GM12801 (cell line): ENCODE results near the gene IGSF23.

ENCODE experiments used
- TF ChIP-seq, protein P1 (sequence below): IDR thresholded peaks from one replicate; pipeline ENCODE4 v1.5.1; 2011; ENCODE audit warnings: control low read depth; ENCODE audit not compliant: insufficient read length; ENCODE audit errors: extremely low read depth

IGSF23 gene

DNA sequence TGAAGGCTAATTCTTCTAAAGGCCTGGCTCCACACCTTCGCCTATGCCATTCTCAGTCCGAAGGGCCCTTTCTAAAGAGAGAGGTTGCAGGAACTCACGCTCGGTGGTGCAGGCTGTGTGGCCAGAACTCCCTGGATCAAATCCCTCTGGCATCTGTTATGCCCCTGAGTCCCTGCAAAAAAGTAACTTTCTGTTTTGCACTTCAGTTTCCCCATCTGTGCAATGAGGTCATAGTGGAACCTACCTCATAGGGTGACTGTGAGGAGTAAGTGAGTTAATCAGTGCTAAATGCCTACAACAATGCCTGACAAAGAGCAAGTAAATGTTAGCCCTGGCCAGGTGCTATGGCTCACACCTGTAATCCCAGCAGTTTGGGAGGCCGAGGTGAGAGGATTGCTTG lies 7.3 kb downstream of the IGSF23 start:
- TF ChIP-seq, protein P1, sequence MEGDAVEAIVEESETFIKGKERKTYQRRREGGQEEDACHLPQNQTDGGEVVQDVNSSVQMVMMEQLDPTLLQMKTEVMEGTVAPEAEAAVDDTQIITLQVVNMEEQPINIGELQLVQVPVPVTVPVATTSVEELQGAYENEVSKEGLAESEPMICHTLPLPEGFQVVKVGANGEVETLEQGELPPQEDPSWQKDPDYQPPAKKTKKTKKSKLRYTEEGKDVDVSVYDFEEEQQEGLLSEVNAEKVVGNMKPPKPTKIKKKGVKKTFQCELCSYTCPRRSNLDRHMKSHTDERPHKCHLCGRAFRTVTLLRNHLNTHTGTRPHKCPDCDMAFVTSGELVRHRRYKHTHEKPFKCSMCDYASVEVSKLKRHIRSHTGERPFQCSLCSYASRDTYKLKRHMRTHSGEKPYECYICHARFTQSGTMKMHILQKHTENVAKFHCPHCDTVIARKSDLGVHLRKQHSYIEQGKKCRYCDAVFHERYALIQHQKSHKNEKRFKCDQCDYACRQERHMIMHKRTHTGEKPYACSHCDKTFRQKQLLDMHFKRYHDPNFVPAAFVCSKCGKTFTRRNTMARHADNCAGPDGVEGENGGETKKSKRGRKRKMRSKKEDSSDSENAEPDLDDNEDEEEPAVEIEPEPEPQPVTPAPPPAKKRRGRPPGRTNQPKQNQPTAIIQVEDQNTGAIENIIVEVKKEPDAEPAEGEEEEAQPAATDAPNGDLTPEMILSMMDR = no peak

DNA sequence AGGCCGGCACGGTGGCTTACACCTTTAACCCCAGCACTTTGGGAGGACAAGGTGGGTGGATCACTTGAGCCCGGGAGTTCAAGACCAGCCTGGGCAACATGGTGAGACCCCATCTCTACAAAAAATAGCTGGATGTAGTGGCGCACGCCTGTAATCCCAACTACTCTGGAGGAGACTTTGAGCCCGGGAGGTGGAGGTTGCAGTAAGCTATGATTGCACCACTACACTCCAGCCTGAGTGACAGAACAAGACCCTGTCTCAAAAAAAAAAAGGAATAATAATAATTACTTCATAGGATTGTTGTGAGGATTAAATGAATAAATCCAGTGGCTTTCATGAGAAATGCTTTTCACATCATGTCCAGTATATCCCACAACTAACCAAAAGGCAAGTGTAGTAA lies 8.0 kb downstream of the IGSF23 start:
- TF ChIP-seq, protein P1 = no peak

DNA sequence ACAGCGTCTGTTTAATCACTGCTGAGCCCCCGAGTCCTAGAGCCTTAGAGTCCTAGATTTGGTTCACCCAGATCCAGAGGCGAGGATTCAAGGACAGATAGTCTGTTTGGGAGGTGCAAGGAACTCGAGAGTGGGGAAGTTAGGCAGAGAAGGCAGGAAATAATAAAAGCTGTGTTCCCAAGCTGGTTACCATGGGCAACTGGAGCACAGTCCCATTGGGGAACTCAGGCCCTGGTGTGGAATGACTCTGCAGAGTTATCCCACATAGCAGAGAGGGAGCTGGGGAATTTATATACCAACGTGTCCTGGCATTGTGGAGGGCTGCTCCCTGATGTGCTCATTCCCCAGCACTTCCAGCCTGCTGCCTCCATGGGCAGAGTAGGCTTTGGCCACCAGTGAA lies 9.7 kb downstream of the IGSF23 start:
- TF ChIP-seq, protein P1 = no peak

DNA sequence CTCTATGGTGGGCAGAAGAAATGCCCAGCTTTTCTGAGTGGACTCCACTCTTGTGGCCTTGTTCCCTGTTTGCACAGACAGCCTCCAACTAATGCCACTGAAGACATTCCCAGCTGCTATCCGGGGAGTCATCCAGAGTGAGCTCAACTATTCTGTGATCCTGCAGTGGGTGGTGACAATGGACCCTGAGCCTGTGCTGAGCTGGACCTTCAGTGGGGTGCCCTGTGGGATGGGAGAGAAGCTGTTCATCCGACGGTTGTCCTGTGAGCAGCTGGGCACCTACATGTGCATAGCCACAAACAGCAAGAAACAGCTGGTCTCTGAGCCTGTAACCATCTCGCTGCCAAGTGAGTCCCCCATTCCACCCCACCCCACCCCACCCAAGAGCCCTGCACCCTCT lies 10.3 kb downstream of the IGSF23 start:
- TF ChIP-seq, protein P1 = no peak

DNA sequence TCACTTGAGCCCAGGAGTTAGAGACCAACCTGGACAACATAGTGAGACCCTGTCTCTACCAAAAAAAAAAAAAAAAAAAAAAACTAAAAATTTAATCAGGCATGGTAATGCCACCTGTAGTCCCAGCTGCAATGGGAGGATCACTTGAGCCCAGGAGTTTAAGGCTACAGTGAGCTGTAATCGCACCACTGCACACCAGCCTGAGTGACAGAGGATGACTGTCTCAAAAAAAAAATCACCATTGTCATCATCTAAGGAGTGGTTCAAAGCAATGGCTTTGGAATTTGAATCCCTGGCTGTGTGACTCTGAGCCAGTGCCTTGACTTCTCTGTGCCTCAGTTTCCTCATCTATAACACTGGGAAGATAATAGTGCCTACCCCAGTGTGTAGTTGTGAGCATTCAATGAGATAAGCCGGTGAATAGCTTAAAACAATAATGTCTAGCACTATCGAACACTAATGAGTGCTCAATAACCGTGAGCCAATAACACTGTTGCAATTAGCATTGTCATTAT lies 11.5 kb downstream of the IGSF23 start:
- TF ChIP-seq, protein P1 = no peak

DNA sequence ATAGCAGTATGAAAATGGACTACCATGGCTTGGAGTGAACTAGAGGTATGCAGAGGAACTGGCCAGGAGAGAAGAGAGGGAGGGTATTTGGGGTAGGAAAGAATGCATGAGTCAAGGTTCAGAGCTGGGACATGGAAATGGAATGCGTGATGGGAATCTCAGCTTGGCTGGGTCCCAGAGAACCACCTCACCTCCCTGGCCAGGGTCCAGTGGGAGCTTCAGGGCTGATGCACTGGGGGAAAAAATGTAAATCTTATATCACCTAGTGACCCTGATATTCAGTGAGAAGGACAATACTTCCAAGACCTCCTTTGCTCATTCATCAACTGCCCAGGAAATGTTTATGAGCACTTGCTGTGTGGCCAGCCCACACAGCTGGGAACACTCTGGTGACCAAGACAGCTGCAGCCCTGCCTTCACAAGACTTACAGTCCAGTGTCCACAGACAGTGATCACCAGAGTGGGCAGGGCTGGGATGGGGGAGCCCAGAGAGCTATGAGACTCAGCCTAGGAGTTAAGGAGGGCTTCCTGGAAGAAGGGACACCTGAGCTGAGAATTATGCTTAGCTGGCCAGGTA lies 12.8 kb downstream of the IGSF23 start:
- TF ChIP-seq, protein P1 = no peak

DNA sequence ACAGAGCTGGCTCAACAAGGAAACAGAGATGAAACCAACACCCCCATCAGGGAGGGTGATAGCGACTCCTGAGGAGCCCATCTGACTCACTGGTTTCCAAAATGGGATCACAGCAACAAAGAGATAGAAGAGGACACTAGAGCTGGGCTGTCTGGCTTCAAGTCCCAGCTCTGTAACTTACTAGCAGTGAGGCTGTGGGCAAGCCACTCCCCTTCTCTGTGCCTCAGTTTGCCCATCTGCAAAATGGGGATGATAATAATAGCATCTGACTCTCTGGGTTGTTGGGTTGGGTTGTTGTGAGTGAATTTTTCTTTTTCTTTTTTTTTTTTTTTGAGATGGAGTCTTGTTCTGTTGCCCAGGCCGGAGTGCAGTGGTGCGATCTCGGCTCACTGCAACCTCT lies 14.3 kb downstream of the IGSF23 start:
- TF ChIP-seq, protein P1 = no peak
